T-helper 1 cell (primary cell): ENCODE data around the gene ATP2B3.

ENCODE experiments used
- DNase-seq, 5 donors: peaks; one replicate each; pipeline ENCODE4 v3.0.0-alpha.2; 2012 to 2020

The ATP2B3 gene

GRCh38 chrX:153490217-153490930 is 27.1 kb upstream of the ATP2B3 start:
- no peak for DNase-seq

- no peak for DNase-seq
Measured at GRCh38 chrX:153491351-153491914, 26.0 kb upstream of the ATP2B3 start.

- no peak for DNase-seq
Measured at GRCh38 chrX:153491918-153492317, 25.5 kb upstream of the ATP2B3 start.

- no peak for DNase-seq
Measured at GRCh38 chrX:153492543-153492942, 24.9 kb upstream of the ATP2B3 start.

- DNase-seq = no peak
Measured at GRCh38 chrX:153493085-153493484, 24.4 kb upstream of the ATP2B3 start.

- DNase-seq = no peak
Measured at GRCh38 chrX:153494061-153494460, 23.4 kb upstream of the ATP2B3 start.

GRCh38 chrX:153494541-153495361 is 22.7 kb upstream of the ATP2B3 start, which contains the start of gene BGN:
Gene BGN, plus strand, starts transcription at chrX:153494980. Its CDS starts 9,652 bp downstream, at chrX:153504632.
- DNase-seq = peak in 1 of 5 donors; percentile 7

GRCh38 chrX:153495362-153495751 is 22.1 kb upstream of the ATP2B3 start:
- no peak for DNase-seq

GRCh38 chrX:153495903-153496589 is 21.4 kb upstream of the ATP2B3 start:
- DNase-seq = no peak

- DNase-seq = no peak
Measured at GRCh38 chrX:153496590-153496959, 20.9 kb upstream of the ATP2B3 start.

- no peak for DNase-seq
Measured at GRCh38 chrX:153498453-153498852, 19.0 kb upstream of the ATP2B3 start.

GRCh38 chrX:153499341-153499740 is 18.1 kb upstream of the ATP2B3 start:
- no peak for DNase-seq

GRCh38 chrX:153499876-153500275 is 17.6 kb upstream of the ATP2B3 start:
- DNase-seq = no peak

- DNase-seq = no peak
Measured at GRCh38 chrX:153500676-153501280, 16.7 kb upstream of the ATP2B3 start.

GRCh38 chrX:153501530-153501929 is 15.9 kb upstream of the ATP2B3 start:
- DNase-seq = no peak

GRCh38 chrX:153502131-153502530 is 15.3 kb upstream of the ATP2B3 start:
- DNase-seq = no peak

GRCh38 chrX:153502796-153503195 is 14.6 kb upstream of the ATP2B3 start:
- DNase-seq = no peak

GRCh38 chrX:153504445-153505016 is 12.9 kb upstream of the ATP2B3 start:
- DNase-seq = no peak

GRCh38 chrX:153505361-153505760 is 12.1 kb upstream of the ATP2B3 start:
- no peak for DNase-seq

GRCh38 chrX:153507484-153508178 is 9.8 kb upstream of the ATP2B3 start:
- DNase-seq = peak; percentile 61 to 78 (median 70)

- DNase-seq = no peak
Measured at GRCh38 chrX:153509592-153509991, 7.8 kb upstream of the ATP2B3 start.

- DNase-seq = no peak
Measured at GRCh38 chrX:153510383-153510782, 7.1 kb upstream of the ATP2B3 start.
